HUDEP-2 (cell line): ENCODE measurements around the gene DPAGT1.
"Not testable (repeated sequence)": the region's sequence is repeated elsewhere in the genome, so short reads cannot be mapped to it uniquely, and the experiment has no call there.

Source experiments
- DNase-seq, 76 experiments: peaks; one replicate each; lab custom pipeline; 2025; ENCODE audit not compliant: unreplicated experiment in 76 of 76; lab: John Stamatoyannopoulos, UW

Gene DPAGT1

GRCh38 chr11:119101759-119102423 is at the start of gene DPAGT1:
TSS of gene DPAGT1 (minus strand) at chr11:119101853. CDS start at chr11:119101655, 198 bp downstream.
- peak in 74 of 76 experiments; percentile 21 to 91 (median 78) for DNase-seq

DNA sequence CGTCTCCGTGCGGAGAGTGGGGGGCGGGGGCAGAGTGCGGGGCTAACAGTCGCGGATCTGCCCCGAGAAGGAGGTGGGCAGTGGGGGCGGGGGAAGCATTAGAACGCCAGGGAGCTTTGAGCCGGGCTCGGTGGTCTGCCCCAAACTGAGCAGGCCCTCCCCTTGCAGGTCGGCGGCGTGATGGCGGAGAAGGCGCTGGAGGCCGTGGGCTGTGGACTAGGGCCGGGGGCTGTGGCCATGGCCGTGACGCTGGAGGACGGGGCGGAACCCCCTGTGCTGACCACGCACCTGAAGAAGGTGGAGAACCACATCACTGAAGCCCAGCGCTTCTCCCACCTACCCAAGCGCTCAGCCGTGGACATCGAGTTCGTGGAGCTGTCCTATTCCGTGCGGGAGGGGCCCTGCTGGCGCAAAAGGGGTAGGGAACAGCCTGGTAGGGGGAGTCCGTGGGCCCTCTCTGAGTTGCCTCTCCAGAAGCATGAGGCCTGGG is 48.2 kb upstream of the DPAGT1 start:
- no peak for DNase-seq

- no peak for DNase-seq
Measured at GRCh38 chr11:119149018-119149785, 47.5 kb upstream of the DPAGT1 start, which contains the start of gene ABCG4. TSS of gene ABCG4 (plus strand) at chr11:119149052. CDS start at chr11:119149966, 914 bp downstream.

DNA sequence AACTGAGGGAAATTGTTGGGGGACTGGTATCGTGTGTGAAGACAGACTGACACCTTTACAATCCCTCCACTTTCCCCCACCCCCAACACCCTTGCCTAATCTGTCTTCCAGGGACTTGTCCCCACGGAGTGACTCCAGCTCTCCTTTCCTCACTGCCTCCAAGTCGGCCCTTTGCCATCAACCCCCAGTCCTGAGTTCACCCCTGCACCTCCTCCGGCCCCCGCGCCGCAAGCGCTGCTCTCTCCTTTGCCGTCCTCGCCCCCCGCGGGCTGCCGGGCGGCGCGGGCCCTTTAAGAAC is 47.0 kb upstream of the DPAGT1 start:
- no peak for DNase-seq

DNA sequence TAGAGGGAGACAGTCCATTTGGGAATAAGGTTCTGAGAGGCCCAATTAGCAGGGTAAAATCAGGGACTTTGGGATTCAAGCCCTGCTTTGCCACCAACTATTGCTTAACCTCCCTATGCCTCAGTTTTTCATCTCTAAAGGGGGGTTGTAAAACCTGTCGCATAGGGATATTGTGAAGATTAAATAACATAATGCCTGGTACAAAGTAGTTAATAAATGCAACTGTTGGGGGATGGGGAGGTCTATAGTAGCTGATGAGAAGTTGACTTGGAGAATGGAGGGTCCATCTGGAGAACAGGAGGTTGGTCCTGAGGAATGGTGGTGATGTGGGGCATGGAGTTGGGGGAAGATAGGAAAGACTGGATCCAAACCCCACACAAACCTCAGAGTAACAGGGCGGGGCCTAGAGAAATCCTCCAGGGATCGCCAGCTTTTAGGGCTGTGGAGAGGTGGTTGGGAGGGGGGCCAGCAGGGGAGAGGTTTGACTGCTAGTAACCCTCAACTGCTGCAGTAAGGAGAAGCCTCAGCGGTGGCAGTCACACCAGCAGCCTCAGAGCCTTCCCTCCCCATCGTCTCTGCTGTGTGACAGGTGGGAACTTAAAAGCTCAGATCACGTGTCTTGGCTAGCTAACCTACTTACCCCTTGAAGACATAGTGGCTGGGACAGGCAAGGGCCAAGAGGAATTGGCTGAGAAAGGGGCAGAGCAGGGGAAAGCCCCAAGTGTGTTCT is 46.1 kb upstream of the DPAGT1 start:
- no peak for DNase-seq

DNA sequence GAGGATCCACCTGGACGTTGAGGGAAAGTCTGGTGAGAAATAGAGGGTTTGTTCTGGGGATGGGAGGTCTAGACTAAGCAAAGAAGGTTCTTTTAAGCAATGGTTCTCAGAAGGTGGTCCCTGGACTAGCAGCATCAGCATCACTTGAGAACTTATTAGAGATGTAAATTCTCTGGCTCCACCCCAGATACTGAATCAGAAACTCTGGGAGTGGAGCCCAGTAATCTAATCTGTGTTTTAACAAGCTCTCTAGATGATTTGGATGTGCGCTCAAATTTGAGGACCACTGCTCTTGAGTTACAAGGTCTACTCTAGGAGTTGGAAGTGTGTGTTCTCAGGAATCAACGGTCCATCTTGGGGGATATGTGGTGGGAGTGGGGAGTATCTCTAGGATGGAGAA is 43.9 kb upstream of the DPAGT1 start:
- DNase-seq, result no peak

DNA sequence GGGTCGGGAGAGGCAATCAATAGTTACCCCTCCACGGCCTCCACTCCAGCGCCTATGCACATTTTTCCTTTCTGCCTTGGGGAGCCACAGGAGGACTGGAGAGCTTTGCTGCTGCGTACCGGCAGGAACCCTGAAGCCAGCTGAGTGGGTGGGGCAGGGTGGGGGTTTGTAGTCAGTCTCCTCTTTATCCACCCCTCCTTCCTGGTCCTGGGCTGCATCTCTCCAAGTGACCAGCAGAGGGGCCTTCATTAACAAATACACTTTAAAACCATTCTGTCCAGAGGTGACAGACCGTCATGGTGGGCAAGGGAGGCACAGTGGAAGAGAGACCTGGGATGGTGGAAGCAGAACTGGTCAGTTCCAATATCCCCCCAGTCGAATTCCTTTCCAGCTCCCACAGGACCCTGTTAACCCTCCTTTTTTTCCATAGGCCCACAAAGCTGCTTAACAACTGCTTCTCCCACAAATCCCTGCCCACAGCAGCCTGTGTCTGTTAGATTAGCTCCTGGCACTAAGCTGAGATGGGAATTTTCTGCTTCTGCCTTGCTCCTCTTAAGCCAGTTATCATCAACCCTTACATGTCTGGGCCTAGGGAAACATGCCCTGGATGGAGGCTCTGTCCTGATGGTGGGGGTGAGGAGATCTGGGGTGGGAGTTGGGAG is 43.3 kb upstream of the DPAGT1 start:
- DNase-seq, result peak in 60 of 76 experiments; percentile 8 to 81 (median 50)

DNA sequence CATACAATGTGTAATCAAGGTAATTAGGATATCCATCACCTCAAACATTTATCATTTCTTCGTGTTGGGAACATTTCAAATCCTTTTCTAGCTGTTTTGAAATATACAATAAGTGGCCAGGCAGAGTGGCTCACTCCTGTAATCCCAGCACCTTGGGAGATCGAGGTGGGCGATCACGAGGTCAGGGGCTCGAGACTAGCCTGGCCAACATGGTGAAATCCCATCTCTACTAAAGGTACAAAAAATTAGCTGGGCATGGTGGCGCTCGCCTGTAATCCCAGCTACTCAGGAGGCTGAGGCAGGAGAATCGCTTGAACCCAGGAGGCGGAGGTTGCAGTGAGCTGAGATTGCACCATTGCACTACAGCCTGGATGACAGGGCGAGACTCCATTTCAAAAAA is 37.6 kb upstream of the DPAGT1 start:
- not testable (repeated sequence) for DNase-seq

GRCh38 chr11:119134389-119134978 is 32.8 kb upstream of the DPAGT1 start:
- peak in 10 of 76 experiments; percentile 2 to 17 (median 9) for DNase-seq

GRCh38 chr11:119130662-119131061 is 29.0 kb upstream of the DPAGT1 start:
- no peak for DNase-seq

DNA sequence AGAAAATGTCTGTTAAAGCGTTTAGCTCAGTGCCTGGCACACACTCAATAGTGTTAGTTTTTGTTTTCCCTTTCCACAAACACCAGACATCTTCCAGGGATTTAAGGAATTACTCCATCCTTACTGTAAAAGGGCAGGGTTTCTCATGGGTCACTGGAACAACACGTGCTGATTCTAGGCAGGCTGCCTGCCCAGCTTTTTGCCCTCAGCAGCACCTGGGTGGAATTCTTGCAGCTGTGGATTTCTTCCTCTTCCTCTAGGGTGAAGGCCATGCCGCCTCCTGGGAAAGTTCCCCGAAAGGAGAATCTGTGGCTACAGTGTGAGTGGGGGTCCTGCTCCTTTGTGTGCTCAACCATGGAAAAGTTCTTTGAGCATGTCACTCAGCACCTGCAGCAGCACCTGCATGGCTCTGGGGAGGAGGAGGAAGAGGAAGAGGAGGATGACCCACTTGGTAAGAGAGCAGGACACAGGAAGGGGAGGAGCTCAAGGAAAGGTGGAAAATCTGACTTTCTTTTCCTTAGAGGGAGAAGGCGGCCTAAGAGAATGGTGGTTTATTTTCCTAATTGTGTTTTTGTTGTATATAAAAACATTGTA is 25.1 kb upstream of the DPAGT1 start:
- no peak for DNase-seq

DNA sequence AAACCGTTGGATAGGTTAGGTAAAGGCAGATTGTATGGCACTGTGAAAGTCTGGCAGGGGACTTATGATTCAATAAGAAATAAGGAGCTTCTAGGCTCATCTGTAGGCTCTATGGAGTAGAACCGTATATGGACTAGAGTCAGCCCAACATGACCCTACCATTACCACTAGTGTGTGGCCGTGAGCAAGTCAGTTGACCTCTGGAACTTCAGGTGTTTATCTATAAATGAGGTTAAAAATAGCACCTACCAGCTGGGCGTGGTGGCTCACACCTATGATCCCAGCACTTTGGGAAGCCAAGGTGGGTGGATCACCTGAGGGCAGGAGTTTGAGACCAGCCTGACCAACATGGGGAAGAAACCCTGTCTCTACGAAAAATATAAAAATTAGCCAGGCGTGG is 24.2 kb upstream of the DPAGT1 start:
- DNase-seq, result no peak

- DNase-seq, result peak in 6 of 76 experiments; percentile 32 to 53 (median 43)
Measured at GRCh38 chr11:119121811-119122124, 20.1 kb upstream of the DPAGT1 start.

DNA sequence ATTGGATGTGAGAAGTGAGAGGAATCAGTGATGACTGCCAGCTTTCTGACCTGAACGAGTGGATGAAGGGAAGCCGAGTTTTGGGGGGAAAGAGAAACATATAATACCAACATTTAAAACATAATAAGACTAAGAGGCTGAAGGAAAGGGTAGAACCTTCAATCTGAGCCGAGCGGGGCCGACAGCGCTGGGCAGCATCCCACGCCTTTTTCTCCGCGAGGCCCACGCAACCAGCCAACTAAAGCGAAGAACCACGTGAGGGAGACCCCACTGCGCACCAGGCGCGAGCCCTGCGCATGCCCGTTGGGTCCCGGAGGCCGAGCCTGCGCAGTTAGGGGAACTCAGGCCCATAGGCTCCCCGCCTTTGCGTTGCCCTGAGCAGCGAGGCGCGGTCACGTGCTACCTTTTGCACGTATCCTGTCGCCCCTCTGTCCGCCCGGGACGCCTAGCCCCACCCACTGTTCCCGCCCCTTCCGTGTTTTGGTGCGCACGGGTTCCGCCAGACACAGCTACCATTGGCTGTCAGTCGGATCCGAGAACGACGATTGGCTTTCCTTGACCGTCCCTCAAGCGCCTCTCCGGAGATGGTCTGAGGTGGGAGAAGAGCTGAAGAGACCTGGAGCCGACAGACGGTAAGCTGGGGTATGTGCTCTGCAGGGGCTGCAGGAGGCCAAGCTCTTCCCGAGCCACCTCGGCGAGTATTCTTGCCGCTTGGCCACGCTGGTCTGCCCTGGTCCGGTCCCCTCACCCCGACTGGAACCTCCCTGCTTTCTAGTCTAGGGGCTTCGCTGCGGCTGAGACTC is 19.6 kb upstream of the DPAGT1 start, which contains the start of gene HINFP:
TSS of gene HINFP (plus strand) at position 573 of the 803 bp plus-strand sequence. CDS start 5,365 bp downstream, outside the sequence.
- peak; percentile 46 to 99 (median 99) for DNase-seq

DNA sequence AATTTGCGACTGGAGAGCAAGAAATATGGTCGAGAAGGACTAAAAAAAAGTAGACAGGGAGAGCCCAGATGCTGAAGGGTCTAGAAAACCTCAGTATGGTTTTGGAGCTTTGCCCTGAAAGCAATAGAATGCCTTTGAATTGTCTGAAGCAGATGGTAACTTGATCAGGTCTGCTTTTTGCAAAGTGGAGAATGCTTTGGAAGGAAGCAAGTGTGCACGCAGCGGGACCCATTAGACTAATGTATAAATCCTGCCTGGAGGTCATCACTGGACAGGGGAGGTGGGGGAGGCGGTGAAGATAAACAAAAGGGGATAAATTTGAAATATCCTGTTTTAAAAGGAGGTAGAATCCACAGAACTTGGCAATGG is 19.0 kb upstream of the DPAGT1 start:
- DNase-seq, result peak in 2 of 76 experiments; percentile 24

GRCh38 chr11:119118946-119119345 is 17.3 kb upstream of the DPAGT1 start:
- no peak for DNase-seq

DNA sequence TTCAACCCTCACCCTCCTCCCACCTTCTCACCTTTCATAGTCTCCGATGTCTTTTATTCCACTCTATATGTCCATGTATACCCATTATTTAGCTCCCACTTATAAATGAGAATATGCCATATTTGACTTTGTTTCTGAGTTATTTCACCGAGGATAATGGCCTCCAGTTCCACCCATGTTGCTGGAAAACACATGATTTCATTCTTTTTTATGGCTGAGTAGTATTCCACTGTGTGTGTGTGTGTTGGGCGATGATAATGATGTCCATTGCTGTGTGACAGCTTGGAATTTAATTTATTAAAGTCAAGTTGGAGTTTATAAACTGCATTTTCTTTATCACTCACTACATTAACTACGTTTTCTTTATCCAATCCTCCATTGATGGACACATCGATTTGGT is 16.6 kb upstream of the DPAGT1 start:
- no peak for DNase-seq

GRCh38 chr11:119117004-119117706 is 15.5 kb upstream of the DPAGT1 start:
- no peak for DNase-seq

DNA sequence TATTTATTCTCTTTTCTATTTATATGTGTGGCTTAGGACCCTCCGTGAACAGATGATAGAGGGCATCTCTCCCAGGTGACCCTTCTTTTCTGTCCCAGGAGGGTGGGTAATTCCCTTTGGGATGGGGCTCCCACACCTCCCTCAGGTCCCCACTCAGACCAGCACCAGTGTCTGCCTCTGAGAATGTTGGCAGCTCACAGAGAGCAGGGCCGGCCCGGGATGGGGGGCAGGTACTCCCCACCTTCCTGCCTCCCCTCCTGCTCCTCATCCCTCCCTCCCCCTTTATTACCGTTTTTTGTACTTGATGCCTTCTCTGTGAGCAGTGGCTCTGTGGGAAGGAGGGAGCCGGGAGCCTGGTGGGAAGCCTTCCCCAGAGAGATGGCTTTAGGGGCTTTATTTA is 14.9 kb upstream of the DPAGT1 start:
- no peak for DNase-seq
